Uterus (tissue), 2 donors: ENCODE results near the gene IFNA1.

Source experiments
- CTCF ChIP-seq, 4 experiments: fragments of 200-600 bp in 2 of 4; fragments of 450-650 bp in 2 of 4; sonication (generic) in 2 of 4; IDR thresholded peaks; one replicate each; pipeline ENCODE4 v1.5.1; 2016 to 2019; ENCODE audit warnings: antibody characterized with exemption in 4 of 4, mild to moderate bottlenecking in 2 of 4, moderate library complexity in 1 of 4
- POLR2A ChIP-seq, 2 donors: fragments of 450-650 bp; IDR thresholded peaks; one replicate each; pipeline ENCODE4 v1.6.1; 2016; ENCODE audit warnings: antibody characterized with exemption in 2 of 2, mild to moderate bottlenecking in 1 of 2, moderate library complexity in 1 of 2

GRCh38 chr9:21392270-21392669, 48.0 kb upstream of the IFNA1 start:
- TF ChIP-seq CTCF (IDR thresholded peaks at IDR 0.05) = no peak
- no peak for TF ChIP-seq POLR2A (IDR thresholded peaks at IDR 0.05)
